Measurements from ENCODE around the gene IGSF9.

DNA sequence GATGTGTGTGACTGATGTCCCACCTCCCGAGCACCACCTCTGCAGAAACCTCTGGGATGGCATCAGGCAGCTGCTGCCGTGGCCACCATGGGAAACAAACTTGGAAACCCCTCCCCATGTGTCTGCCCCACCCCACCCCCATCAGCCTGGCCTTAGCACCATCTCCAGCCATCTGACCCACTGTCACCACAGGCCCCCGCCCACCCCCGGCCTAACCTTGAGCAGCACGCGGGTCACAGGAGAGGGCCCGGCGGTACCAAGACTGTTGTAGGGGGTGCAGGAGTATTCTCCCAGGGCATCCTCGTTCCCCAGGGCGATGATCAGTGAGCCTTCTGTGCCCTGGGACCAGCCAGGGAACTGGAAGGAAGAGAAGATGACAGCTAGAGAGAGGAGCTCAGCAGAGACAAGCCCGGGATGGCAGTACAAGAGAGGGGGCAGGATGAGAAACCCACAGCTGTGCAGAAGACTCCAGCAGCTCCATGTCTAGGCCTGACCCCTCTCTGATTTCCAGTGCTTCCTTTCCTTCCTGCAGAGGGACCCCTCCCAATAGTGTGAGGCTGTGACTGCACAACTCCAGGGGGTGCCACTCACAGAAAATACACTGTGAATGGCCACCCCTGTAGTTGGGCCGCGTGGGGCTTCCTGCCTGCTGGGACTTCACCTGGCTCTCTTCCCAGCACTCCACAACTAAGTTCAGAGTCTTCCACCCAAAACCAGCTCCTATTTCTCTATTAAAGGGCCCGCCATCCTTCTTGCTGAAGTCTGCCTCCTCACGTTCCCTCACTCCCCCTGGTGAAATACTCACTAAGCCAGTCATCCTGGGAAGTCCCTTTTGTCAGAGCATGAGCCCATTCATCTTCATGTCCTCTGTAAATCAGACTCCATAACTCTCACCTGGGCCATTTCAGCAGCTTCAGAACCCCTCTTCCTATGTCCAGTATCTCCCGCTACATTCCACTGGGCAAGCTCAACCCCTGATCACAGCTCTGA, 12.8 kb downstream of the IGSF9 start:
- TF ChIP-seq, protein P1, sequence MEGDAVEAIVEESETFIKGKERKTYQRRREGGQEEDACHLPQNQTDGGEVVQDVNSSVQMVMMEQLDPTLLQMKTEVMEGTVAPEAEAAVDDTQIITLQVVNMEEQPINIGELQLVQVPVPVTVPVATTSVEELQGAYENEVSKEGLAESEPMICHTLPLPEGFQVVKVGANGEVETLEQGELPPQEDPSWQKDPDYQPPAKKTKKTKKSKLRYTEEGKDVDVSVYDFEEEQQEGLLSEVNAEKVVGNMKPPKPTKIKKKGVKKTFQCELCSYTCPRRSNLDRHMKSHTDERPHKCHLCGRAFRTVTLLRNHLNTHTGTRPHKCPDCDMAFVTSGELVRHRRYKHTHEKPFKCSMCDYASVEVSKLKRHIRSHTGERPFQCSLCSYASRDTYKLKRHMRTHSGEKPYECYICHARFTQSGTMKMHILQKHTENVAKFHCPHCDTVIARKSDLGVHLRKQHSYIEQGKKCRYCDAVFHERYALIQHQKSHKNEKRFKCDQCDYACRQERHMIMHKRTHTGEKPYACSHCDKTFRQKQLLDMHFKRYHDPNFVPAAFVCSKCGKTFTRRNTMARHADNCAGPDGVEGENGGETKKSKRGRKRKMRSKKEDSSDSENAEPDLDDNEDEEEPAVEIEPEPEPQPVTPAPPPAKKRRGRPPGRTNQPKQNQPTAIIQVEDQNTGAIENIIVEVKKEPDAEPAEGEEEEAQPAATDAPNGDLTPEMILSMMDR (IDR thresholded peaks at IDR 0.05 in 2 of 3, conservative IDR thresholded peaks at IDR 0.05 in 1 of 3; ENCODE audit: control insufficient read depth in 2 of 3, extremely low read depth in 1 of 3, insufficient read depth in 1 of 3, low read depth in 3 of 3, low read length in 3 of 3) = 0 out of 6 replicates have a peak, but pooled peaks of 1 of the 3 experiments have one; percentile 16
- TF ChIP-seq TAF1 (IDR thresholded peaks at IDR 0.05; ENCODE audit: borderline replicate concordance, low read depth, low read length) = no peak
- TF ChIP-seq ESRRA (IDR thresholded peaks at IDR 0.05; ENCODE audit: low read length) = no peak
- no peak for TF ChIP-seq SIN3A (IDR thresholded peaks at IDR 0.05; ENCODE audit: low read depth, low read length)
- no peak for TF ChIP-seq POLR2A (IDR thresholded peaks at IDR 0.05; ENCODE audit: low read depth, low read length)
- TF ChIP-seq MYC (IDR thresholded peaks at IDR 0.05; ENCODE audit: insufficient read depth, insufficient read length, insufficient replicate concordance, low read length, severe bottlenecking) = no peak
- no peak for TF ChIP-seq GABPA (IDR thresholded peaks at IDR 0.05; ENCODE audit: low read depth)
- TF ChIP-seq, protein P2, sequence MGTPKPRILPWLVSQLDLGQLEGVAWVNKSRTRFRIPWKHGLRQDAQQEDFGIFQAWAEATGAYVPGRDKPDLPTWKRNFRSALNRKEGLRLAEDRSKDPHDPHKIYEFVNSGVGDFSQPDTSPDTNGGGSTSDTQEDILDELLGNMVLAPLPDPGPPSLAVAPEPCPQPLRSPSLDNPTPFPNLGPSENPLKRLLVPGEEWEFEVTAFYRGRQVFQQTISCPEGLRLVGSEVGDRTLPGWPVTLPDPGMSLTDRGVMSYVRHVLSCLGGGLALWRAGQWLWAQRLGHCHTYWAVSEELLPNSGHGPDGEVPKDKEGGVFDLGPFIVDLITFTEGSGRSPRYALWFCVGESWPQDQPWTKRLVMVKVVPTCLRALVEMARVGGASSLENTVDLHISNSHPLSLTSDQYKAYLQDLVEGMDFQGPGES (IDR thresholded peaks at IDR 0.05) = no peak
- TF ChIP-seq ASH2L (IDR thresholded peaks at IDR 0.05; ENCODE audit: borderline replicate concordance, low read depth) = no peak
- TF ChIP-seq BCL11A (IDR thresholded peaks at IDR 0.05; ENCODE audit: low read depth, low read length) = no peak
